H9 (cell line): ENCODE data around the gene ADAMTSL3. TPM values are rescaled to one million over a fixed set of nuclear protein-coding genes. Genes with fewer than 3 reads are reported as not detected.

Experiments
- DNase-seq: peaks from one replicate; pipeline ENCODE4 v3.0.0-alpha.2; 2017
- H2AFZ ChIP-seq: one replicate; pipeline ENCODE4 v1.6.1; 2013; ENCODE audit warnings: mild to moderate bottlenecking, low read length, control low read depth, moderate library complexity
- H2AK5ac ChIP-seq: 2 replicates; pipeline ENCODE4 v1.6.1; 2013; ENCODE audit warnings: low read length, control low read depth, mixed read lengths; ENCODE audit not compliant: insufficient read length
- H2BK120ac ChIP-seq: one replicate; pipeline ENCODE4 v1.6.1; 2013; ENCODE audit warnings: low read depth, mild to moderate bottlenecking, low read length, control low read depth, inconsistent platforms; ENCODE audit not compliant: poor library complexity, severe bottlenecking
- H2BK12ac ChIP-seq: 2 replicates; pipeline ENCODE4 v1.6.1; 2013; ENCODE audit warnings: low read length, control low read depth, mixed read lengths, low read depth; ENCODE audit not compliant: insufficient read length
- H2BK15ac ChIP-seq: 2 replicates; pipeline ENCODE4 v1.6.1; 2013; ENCODE audit warnings: low read depth, low read length, control low read depth
- H2BK20ac ChIP-seq: one replicate; pipeline ENCODE4 v1.6.1; 2013; ENCODE audit warnings: low read depth, mild to moderate bottlenecking, low read length, control low read depth, inconsistent platforms; ENCODE audit not compliant: poor library complexity, severe bottlenecking
- H2BK5ac ChIP-seq: 2 replicates; pipeline ENCODE4 v1.6.1; 2013; ENCODE audit warnings: low read length, control low read depth, mixed read lengths; ENCODE audit not compliant: insufficient read length
- H3K14ac ChIP-seq: 2 replicates; pipeline ENCODE4 v1.6.1; 2013; ENCODE audit warnings: low read length, control low read depth; ENCODE audit not compliant: insufficient read depth
- H3K18ac ChIP-seq: 2 replicates; pipeline ENCODE4 v1.6.1; 2013; ENCODE audit warnings: low read depth, mild to moderate bottlenecking, mixed read lengths, low read length, control low read depth; ENCODE audit not compliant: insufficient read length
- H3K23ac ChIP-seq: 2 replicates; pipeline ENCODE4 v1.6.1; 2013; ENCODE audit warnings: low read length, control low read depth, mixed read lengths, low read depth; ENCODE audit not compliant: insufficient read length
- H3K23me2 ChIP-seq: 2 replicates; pipeline ENCODE4 v1.6.1; 2013; ENCODE audit warnings: low read depth, mild to moderate bottlenecking, mixed read lengths, low read length, control low read depth; ENCODE audit not compliant: insufficient read length, poor library complexity, severe bottlenecking
- H3K27ac ChIP-seq: 2 replicates; pipeline ENCODE4 v1.5.1; 2013; ENCODE audit warnings: low read length, control low read depth, mixed read lengths, low read depth; ENCODE audit not compliant: insufficient read length
- H3K27me3 ChIP-seq: 2 replicates; pipeline ENCODE4 v1.6.1; 2013; ENCODE audit warnings: low read length, control low read depth, inconsistent platforms; ENCODE audit not compliant: insufficient read depth
- H3K4ac ChIP-seq: 2 replicates; pipeline ENCODE4 v1.6.1; 2013; ENCODE audit warnings: low read depth, mild to moderate bottlenecking, control low read depth, inconsistent platforms, low read length, moderate library complexity
- H3K4me1 ChIP-seq: 2 replicates; pipeline ENCODE4 v1.6.1; 2013; ENCODE audit warnings: low read length, control low read depth, inconsistent platforms; ENCODE audit not compliant: insufficient read depth
- H3K4me2 ChIP-seq: 2 replicates; pipeline ENCODE4 v1.6.1; 2013; ENCODE audit warnings: low read length, control low read depth, mixed read lengths; ENCODE audit not compliant: insufficient read length, insufficient read depth
- H3K56ac ChIP-seq: 2 replicates; pipeline ENCODE4 v1.6.1; 2013; ENCODE audit warnings: low read depth, mild to moderate bottlenecking, mixed read lengths, low read length, control low read depth; ENCODE audit not compliant: insufficient read length
- H3K79me1 ChIP-seq: 2 replicates; pipeline ENCODE4 v1.6.1; 2013; ENCODE audit warnings: low read depth, mild to moderate bottlenecking, moderate library complexity, low read length, control low read depth, inconsistent platforms; ENCODE audit not compliant: insufficient read depth, poor library complexity, severe bottlenecking
- H3K79me2 ChIP-seq: 2 replicates; pipeline ENCODE4 v1.6.1; 2013; ENCODE audit warnings: low read length, control low read depth, inconsistent platforms; ENCODE audit not compliant: insufficient read depth
- H3K9ac ChIP-seq: 2 replicates; pipeline ENCODE4 v1.6.1; 2013; ENCODE audit warnings: low read length, control low read depth, mixed read lengths; ENCODE audit not compliant: insufficient read length; ENCODE audit errors: extremely low read depth
- H3K9me3 ChIP-seq: one replicate; pipeline ENCODE4 v1.6.1; 2013; ENCODE audit warnings: low read depth, low read length, inconsistent platforms; ENCODE audit not compliant: control insufficient read depth
- H3T11ph ChIP-seq: one replicate; pipeline ENCODE4 v1.6.1; 2013; ENCODE audit warnings: mild to moderate bottlenecking, low read length, control low read depth, inconsistent platforms
- H4K20me1 ChIP-seq: one replicate; pipeline ENCODE4 v1.6.1; 2013; ENCODE audit not compliant: control insufficient read depth, insufficient read length, insufficient read depth
- H4K5ac ChIP-seq: 2 replicates; pipeline ENCODE4 v1.6.1; 2013; ENCODE audit warnings: low read depth, mild to moderate bottlenecking, mixed read lengths, low read length, control low read depth; ENCODE audit not compliant: insufficient read length
- H4K8ac ChIP-seq: replicated peaks from 2 replicates; pipeline ENCODE4 v1.6.1; 2013; ENCODE audit warnings: low read length, control low read depth, mixed read lengths, low read depth; ENCODE audit not compliant: insufficient read length
- H4K91ac ChIP-seq: 2 replicates; pipeline ENCODE4 v1.6.1; 2013; ENCODE audit warnings: low read depth, mild to moderate bottlenecking, moderate library complexity, mixed read lengths, low read length, control low read depth; ENCODE audit not compliant: insufficient read length
- H3K27ac Mint-ChIP-seq, 3 experiments: 2 replicates in 2 of 3; 3 replicates in 1 of 3; pipeline ENCODE4 v1.8.0; 2020 to 2021; ENCODE audit warnings: mixed read lengths in 3 of 3, mild to moderate bottlenecking in 1 of 3, moderate library complexity in 1 of 3
- H3K27me3 Mint-ChIP-seq: 2 replicates; pipeline ENCODE4 v1.8.0; 2021; ENCODE audit warnings: low read depth, mild to moderate bottlenecking, moderate library complexity, mixed read lengths
- H3K36me3 Mint-ChIP-seq, 3 experiments: 2 replicates in 2 of 3; 3 replicates in 1 of 3; pipeline ENCODE4 v1.8.0; 2020 to 2021; ENCODE audit warnings: low read depth in 3 of 3, mixed read lengths in 3 of 3; ENCODE audit not compliant: insufficient read depth in 1 of 3
- H3K4me1 Mint-ChIP-seq, 2 experiments: 2 replicates each; pipeline ENCODE4 v1.8.0; 2020; ENCODE audit warnings: mixed read lengths in 2 of 2
- H3K4me3 Mint-ChIP-seq, 2 experiments: 2 replicates in 1 of 2; 3 replicates in 1 of 2; pipeline ENCODE4 v1.8.0; 2020 to 2021; ENCODE audit warnings: mild to moderate bottlenecking in 2 of 2, mixed read lengths in 2 of 2, moderate library complexity in 1 of 2
- H3K9me3 Mint-ChIP-seq, 2 experiments: 2 replicates in 1 of 2; 3 replicates in 1 of 2; pipeline ENCODE4 v1.8.0; 2020; ENCODE audit warnings: mild to moderate bottlenecking in 2 of 2, mixed read lengths in 2 of 2, moderate library complexity in 1 of 2
- WGBS: extraction: QIAGEN DNeasy Blood & Tissue Kit; methylation state at CpG from one replicate; pipeline ENCODE4 v1.1.7; 2013; ENCODE audit warnings: missing lambda C conversion rate, low lambda C conversion rate, mixed read lengths; ENCODE audit not compliant: insufficient read length; ENCODE audit errors: extremely low coverage; 5-methylcytosine and 5-hydroxymethylcytosine counted together
- total RNA-seq: library from RNA; stranded (reverse); gene quantifications from 2 replicates; pipeline ENCODE4 v1.2.1, GENCODE V29; 2021
- TF ChIP-seq, protein P1 (sequence below): fragments of 200-600 bp; sonication (generic); conservative IDR thresholded peaks from 3 replicates; pipeline ENCODE4 v1.8.0; 2021; ENCODE audit warnings: antibody characterized with exemption, mild to moderate bottlenecking

The ADAMTSL3 gene
- total RNA-seq, 1 experiment from 2014 or later, result 0.39 TPM

DNA sequence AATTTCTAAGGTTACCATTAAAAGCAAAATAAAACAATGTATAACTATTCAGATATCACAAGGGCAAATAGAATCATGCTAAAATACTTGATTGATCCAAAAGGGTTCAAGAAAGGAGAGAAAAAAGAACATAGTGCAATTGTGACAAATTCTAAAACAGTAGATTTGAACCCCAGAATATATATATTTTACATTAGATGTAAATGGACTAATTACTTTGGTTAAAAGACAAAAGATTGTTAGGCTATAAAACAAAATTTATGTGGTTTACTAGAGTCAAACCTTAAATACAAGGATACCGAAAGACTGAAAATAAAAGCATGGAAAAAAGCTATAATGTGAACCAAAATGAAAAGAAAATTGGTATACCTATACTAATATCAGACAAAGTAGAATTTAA, 129.3 kb downstream of the ADAMTSL3 start:
- no peak overlapping the region for H3K9ac ChIP-seq
- Mint-ChIP-seq H3K4me3 (no peak overlapping the region), H3K27me3 (peaks cover 1% of the 10 kb centered on the region; the same call in 1 of the 2 replicates), H3K9me3 (peaks cover 6 to 12% of the 10 kb centered on the region in 2 experiments; a peak in 4 of 5 replicates), H3K36me3 (peaks cover 0 to 2% (median 0%) of the 10 kb centered on the region in 3 experiments; a peak in 2 of 7 replicates), H3K27ac (no peak overlapping the region), H3K4me1 (no peaks in the 10 kb centered on the region)
- no peak overlapping the region for H3T11ph ChIP-seq
- H3K23ac ChIP-seq, result no peak overlapping the region
- no peaks in the 10 kb centered on the region for H3K23me2 ChIP-seq
- no peak overlapping the region for H4K8ac ChIP-seq
- no peak overlapping the region for H2AFZ ChIP-seq
- TF ChIP-seq, protein P1, sequence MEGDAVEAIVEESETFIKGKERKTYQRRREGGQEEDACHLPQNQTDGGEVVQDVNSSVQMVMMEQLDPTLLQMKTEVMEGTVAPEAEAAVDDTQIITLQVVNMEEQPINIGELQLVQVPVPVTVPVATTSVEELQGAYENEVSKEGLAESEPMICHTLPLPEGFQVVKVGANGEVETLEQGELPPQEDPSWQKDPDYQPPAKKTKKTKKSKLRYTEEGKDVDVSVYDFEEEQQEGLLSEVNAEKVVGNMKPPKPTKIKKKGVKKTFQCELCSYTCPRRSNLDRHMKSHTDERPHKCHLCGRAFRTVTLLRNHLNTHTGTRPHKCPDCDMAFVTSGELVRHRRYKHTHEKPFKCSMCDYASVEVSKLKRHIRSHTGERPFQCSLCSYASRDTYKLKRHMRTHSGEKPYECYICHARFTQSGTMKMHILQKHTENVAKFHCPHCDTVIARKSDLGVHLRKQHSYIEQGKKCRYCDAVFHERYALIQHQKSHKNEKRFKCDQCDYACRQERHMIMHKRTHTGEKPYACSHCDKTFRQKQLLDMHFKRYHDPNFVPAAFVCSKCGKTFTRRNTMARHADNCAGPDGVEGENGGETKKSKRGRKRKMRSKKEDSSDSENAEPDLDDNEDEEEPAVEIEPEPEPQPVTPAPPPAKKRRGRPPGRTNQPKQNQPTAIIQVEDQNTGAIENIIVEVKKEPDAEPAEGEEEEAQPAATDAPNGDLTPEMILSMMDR, result no peak
- no peaks in the 10 kb centered on the region for H3K4me1 ChIP-seq
- no peak overlapping the region for H3K14ac ChIP-seq
- no peaks in the 10 kb centered on the region for H3K9me3 ChIP-seq
- no CpG with 5 or more reads among the region's 1 CpG for WGBS
- H2BK12ac ChIP-seq, result no peak overlapping the region
- no peak overlapping the region for H2BK15ac ChIP-seq
- no peak overlapping the region for H4K5ac ChIP-seq
- no peak overlapping the region for H2BK120ac ChIP-seq
- H4K91ac ChIP-seq, result no peak overlapping the region
- H2AK5ac ChIP-seq, result no peak overlapping the region
- H3K27ac ChIP-seq, result no peak overlapping the region
- DNase-seq, result no peak
- no peaks in the 10 kb centered on the region for H3K79me2 ChIP-seq
- no peak overlapping the region for H3K4ac ChIP-seq
- no peak overlapping the region for H3K18ac ChIP-seq
- no peaks in the 10 kb centered on the region for H3K79me1 ChIP-seq
- H4K20me1 ChIP-seq, result no peaks in the 10 kb centered on the region
- H3K27me3 ChIP-seq, result no peaks in the 10 kb centered on the region
- no peak overlapping the region for H3K4me2 ChIP-seq
- no peak overlapping the region for H2BK5ac ChIP-seq
- H3K56ac ChIP-seq, result no peak overlapping the region
- no peak overlapping the region for H2BK20ac ChIP-seq
